Tibial nerve (tissue), 4 donors: ENCODE results near the gene LRRC14B. TPM values are rescaled to one million over a fixed set of nuclear protein-coding genes. Genes with fewer than 3 reads are reported as not detected.

ENCODE experiments used
- DNase-seq, 2 donors: peaks; one replicate each; pipeline ENCODE4 v3.0.0-alpha.2; 2019; ENCODE audit warnings: low spot score in 2 of 2
- H3K27ac ChIP-seq, 4 donors: fragments of 200-600 bp; sonication (generic) in 3 of 4; one replicate each; pipeline ENCODE4 v1.5.1; 2017 to 2019; ENCODE audit warnings: mild to moderate bottlenecking in 1 of 4
- H3K27me3 ChIP-seq, 2 donors: fragments of 200-600 bp; sonication (generic) in 1 of 2; one replicate each; pipeline versions ENCODE4 v1.5.1 to v1.6.0; 2017 to 2019
- H3K36me3 ChIP-seq, 3 donors: fragments of 200-600 bp; sonication (generic); one replicate each; pipeline ENCODE4 v1.5.1; 2018 to 2019
- H3K4me1 ChIP-seq, 4 donors: fragments of 200-600 bp; sonication (generic) in 3 of 4; one replicate each; pipeline ENCODE4 v1.5.1; 2017 to 2019
- H3K4me3 ChIP-seq, 4 donors: fragments of 200-600 bp; sonication (generic) in 3 of 4; one replicate each; pipeline ENCODE4 v1.5.1; 2017 to 2019; ENCODE audit warnings: mild to moderate bottlenecking in 1 of 4, moderate library complexity in 1 of 4
- H3K9me3 ChIP-seq, 4 donors: fragments of 200-600 bp; sonication (generic) in 3 of 4; one replicate each; pipeline ENCODE4 v1.5.1; 2017 to 2019
- CTCF ChIP-seq, 5 experiments: fragments of 200-600 bp in 3 of 5; fragments of 450-650 bp in 2 of 5; sonication (generic) in 3 of 5; IDR thresholded peaks; one replicate each; pipeline ENCODE4 v1.5.1; 2016 to 2019; ENCODE audit warnings: antibody characterized with exemption in 5 of 5, mild to moderate bottlenecking in 3 of 5, moderate library complexity in 2 of 5
- EP300 ChIP-seq, 2 donors: sonication (generic); formaldehyde crosslinking; IDR thresholded peaks; one replicate each; pipeline ENCODE4 v1.6.1; 2017; ENCODE audit warnings: antibody characterized with exemption in 2 of 2, mild to moderate bottlenecking in 1 of 2
- POLR2A ChIP-seq, 2 donors: fragments of 450-650 bp; IDR thresholded peaks; one replicate each; pipeline ENCODE4 v1.6.1; 2017; ENCODE audit warnings: antibody characterized with exemption in 2 of 2, mild to moderate bottlenecking in 2 of 2, moderate library complexity in 2 of 2
- WGBS, 2 donors: methylation state at CpG; one replicate each; pipeline ENCODE4 v1.1.5; 2018; 5-methylcytosine and 5-hydroxymethylcytosine counted together
- total RNA-seq, 4 donors: library from RNA; depleted of rRNA; stranded (reverse); fragments of >200 nt; gene quantifications; one replicate each; pipeline ENCODE4 v1.1.0, GENCODE V29; 2016

Gene LRRC14B
- total RNA-seq, 4 donors from 2014 or later, result not detected

- no peak for TF ChIP-seq EP300 (IDR thresholded peaks at IDR 0.05)
- TF ChIP-seq POLR2A (IDR thresholded peaks at IDR 0.05), result no peak
- no peak for TF ChIP-seq CTCF (IDR thresholded peaks at IDR 0.05)
- Histone ChIP-seq H3K27ac (no peak overlapping the region), H3K36me3 (no peaks in the 10 kb centered on the region), H3K4me3 (no peak overlapping the region), H3K9me3 (no peaks in the 10 kb centered on the region), H3K4me1 (peaks cover 0 to 11% (median 0%) of the 10 kb centered on the region in 4 donors), H3K27me3 (peaks cover 0 to 38% of the 10 kb centered on the region in 2 donors)
- no peak for DNase-seq
- 73 to 74% methylated on average over 28 of the region's 28 CpGs for WGBS, 2 donors
Observed at GRCh38 chr5:186091-187041, 4.9 kb upstream of the LRRC14B start.

- Histone ChIP-seq H3K36me3 (no peaks in the 10 kb centered on the region), H3K27ac (no peak overlapping the region), H3K27me3 (peaks cover 0 to 45% of the 10 kb centered on the region in 2 donors), H3K4me3 (no peak overlapping the region), H3K4me1 (peaks cover 0 to 11% (median 0%) of the 10 kb centered on the region in 4 donors), H3K9me3 (no peaks in the 10 kb centered on the region)
- no peak for TF ChIP-seq POLR2A (IDR thresholded peaks at IDR 0.05)
- TF ChIP-seq CTCF (IDR thresholded peaks at IDR 0.05), result no peak
- no peak for TF ChIP-seq EP300 (IDR thresholded peaks at IDR 0.05)
- DNase-seq, result no peak
- WGBS, 2 donors, result 78 to 80% methylated on average over 13 of the region's 13 CpGs
Observed at GRCh38 chr5:187042-187431, 4.3 kb upstream of the LRRC14B start.

GRCh38 chr5:187617-188451, 3.5 kb upstream of the LRRC14B start:
- DNase-seq, result no peak
- H3K27ac ChIP-seq, result no peak overlapping the region
- H3K27me3 ChIP-seq, result peaks cover 0 to 51% of the 10 kb centered on the region in 2 donors
- H3K36me3 ChIP-seq, result no peaks in the 10 kb centered on the region
- peak overlapping the region in 2 of 4 donors; percentile 7 to 26 for H3K4me3 ChIP-seq
- TF ChIP-seq POLR2A (IDR thresholded peaks at IDR 0.05) (no peak), CTCF (IDR thresholded peaks at IDR 0.05) (no peak), EP300 (IDR thresholded peaks at IDR 0.05) (no peak)
- H3K4me1 ChIP-seq, result peaks cover 0 to 11% (median 0%) of the 10 kb centered on the region in 4 donors
- no peaks in the 10 kb centered on the region for H3K9me3 ChIP-seq
- 58 to 66% methylated on average over 11 to 21 of the region's 21 CpGs for whole genome bisulfite sequencing, 2 donors

- H3K27ac ChIP-seq, result no peak overlapping the region
Observed at GRCh38 chr5:188488-189481, 2.5 kb upstream of the LRRC14B start.

More at GRCh38 chr5:188488-189481, 2.5 kb upstream of the LRRC14B start:
- Histone ChIP-seq H3K27me3 (peaks cover 0 to 56% of the 10 kb centered on the region in 2 donors), H3K36me3 (no peaks in the 10 kb centered on the region), H3K9me3 (no peaks in the 10 kb centered on the region), H3K4me3 (peak overlapping the region in 2 of 4 donors; percentile 7 to 26), H3K4me1 (peaks cover 0 to 11% (median 0%) of the 10 kb centered on the region in 4 donors)
- peak; percentile 75 to 83 for DNase-seq
- TF ChIP-seq EP300 (IDR thresholded peaks at IDR 0.05) (peak in 1 of 2 donors; percentile 17), POLR2A (IDR thresholded peaks at IDR 0.05) (no peak), CTCF (IDR thresholded peaks at IDR 0.05) (peak; percentile 87 to 96 (median 91))
- WGBS, 2 donors, result 38 to 45% methylated on average over 28 to 30 of the region's 37 CpGs
